ENCODE results near the gene APLF.

DNA sequence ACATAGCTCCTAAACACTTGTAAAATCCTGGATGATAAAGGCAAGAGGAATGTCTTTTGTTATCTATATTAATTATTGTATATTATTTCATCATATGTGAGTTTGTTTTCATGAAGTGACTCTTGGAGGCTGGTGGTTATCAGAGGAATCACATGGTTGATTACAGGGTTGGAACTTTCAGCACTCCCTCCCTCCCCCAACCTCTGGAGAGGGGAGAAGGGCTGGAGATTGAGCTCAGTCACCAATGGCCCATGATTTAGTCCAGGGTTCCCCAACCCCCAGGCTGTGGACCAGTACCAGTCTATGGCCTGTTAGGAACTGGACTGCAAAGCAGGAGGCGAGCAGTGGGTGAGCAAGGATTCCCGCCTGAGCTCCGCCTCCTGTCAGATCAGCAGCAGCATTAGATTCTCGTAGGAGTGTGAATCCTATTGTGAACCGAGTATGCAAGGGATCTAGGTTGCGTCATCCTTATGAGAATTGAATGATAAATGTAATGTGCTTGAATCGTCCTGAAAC lies 38.0 kb upstream of the APLF start:
- TF ChIP-seq GABPA (IDR thresholded peaks at IDR 0.05; ENCODE audit: low read depth) (no peak), POLR2A (IDR thresholded peaks at IDR 0.05; ENCODE audit: low read depth, low read length) (no peak), SUZ12 (IDR thresholded peaks at IDR 0.05; ENCODE audit: unreplicated experiment) (no peak), CHD2 (IDR thresholded peaks at IDR 0.05; ENCODE audit: borderline replicate concordance, low read depth, low read length) (no peak), CBX5 (IDR thresholded peaks at IDR 0.05; ENCODE audit: low read depth) (no peak), CEBPB (IDR thresholded peaks at IDR 0.05; ENCODE audit: borderline replicate concordance in 1 of 2, low read depth in 2 of 2, low read length in 2 of 2) (no peak), ZBTB33 (IDR thresholded peaks at IDR 0.05) (no peak)
- TF ChIP-seq, protein P1, sequence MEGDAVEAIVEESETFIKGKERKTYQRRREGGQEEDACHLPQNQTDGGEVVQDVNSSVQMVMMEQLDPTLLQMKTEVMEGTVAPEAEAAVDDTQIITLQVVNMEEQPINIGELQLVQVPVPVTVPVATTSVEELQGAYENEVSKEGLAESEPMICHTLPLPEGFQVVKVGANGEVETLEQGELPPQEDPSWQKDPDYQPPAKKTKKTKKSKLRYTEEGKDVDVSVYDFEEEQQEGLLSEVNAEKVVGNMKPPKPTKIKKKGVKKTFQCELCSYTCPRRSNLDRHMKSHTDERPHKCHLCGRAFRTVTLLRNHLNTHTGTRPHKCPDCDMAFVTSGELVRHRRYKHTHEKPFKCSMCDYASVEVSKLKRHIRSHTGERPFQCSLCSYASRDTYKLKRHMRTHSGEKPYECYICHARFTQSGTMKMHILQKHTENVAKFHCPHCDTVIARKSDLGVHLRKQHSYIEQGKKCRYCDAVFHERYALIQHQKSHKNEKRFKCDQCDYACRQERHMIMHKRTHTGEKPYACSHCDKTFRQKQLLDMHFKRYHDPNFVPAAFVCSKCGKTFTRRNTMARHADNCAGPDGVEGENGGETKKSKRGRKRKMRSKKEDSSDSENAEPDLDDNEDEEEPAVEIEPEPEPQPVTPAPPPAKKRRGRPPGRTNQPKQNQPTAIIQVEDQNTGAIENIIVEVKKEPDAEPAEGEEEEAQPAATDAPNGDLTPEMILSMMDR (IDR thresholded peaks at IDR 0.05 in 2 of 3, conservative IDR thresholded peaks at IDR 0.05 in 1 of 3; ENCODE audit: control insufficient read depth in 2 of 3, extremely low read depth in 1 of 3, insufficient read depth in 1 of 3, low read depth in 3 of 3, low read length in 3 of 3) = no peak

All from GM12878 (cell line).